ENCODE measurements around the gene RASA1.

The RASA1 gene

DNA sequence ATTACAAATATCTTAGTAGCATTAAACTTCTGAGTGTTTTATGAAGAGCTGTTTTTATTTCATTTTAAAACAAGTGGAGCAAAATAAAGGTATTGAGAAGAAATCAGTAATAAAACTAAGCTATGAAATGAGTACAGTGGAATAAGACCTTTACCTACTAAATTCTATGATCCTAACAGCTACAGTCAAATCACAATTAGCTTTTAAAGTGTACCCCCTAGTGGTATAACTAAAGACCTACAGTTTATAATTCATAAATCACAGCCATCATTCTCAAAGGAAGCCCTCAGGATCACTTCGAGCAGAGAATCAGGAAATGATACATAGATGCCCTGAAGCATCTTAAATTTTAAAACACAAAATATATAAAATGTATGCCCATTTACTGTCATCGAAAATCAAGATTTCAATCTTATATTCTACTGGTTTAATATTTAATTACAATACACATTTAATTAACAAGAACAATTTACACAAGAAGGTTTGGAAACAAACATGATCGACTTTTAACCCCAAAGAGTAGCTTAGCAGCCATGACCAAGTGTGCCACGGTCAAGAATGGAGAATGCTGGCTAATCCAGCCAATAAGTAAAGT is 132.7 kb downstream of the RASA1 start:
- no peak overlapping the region for H3K4me3 ChIP-seq (ENCODE audit: low read length in 2 of 2)
- no peak overlapping the region for H3K27ac ChIP-seq (ENCODE audit: low read length)
- no peak overlapping the region for H3K9ac ChIP-seq (ENCODE audit: low read length in 2 of 2)
- H3K36me3 ChIP-seq (ENCODE audit: control insufficient read depth in 2 of 2, insufficient read depth in 2 of 2, low read length in 2 of 2): peaks cover 24 to 42% of the 10 kb centered on the region in 2 donors
- H3K9me3 ChIP-seq (ENCODE audit: control insufficient read depth in 2 of 2, low read length in 2 of 2): no peaks in the 10 kb centered on the region
- no peaks in the 10 kb centered on the region for H3K27me3 ChIP-seq (ENCODE audit: control insufficient read depth in 1 of 2, insufficient read depth in 2 of 2, low read length in 2 of 2)
- no peaks in the 10 kb centered on the region for H3K4me1 ChIP-seq (ENCODE audit: control insufficient read depth, insufficient read depth, low read length)

DNA sequence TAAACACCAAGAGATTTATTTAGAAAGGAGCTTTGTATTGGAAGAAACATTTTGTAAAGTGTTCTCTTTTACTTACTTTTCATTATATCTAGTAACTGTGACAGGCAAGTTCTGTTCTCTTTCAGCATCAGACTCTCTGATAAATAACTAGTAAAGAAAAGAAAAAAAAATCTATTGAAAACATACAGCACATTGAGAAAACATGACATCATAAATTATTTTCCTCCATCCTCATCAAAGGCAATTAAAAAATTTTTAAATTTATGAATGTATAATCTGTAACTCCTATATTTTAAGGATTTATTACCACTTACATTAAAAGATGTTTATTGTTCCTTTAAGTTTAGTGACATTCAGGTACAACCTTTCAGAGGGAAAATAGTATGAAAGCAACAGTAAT is 133.9 kb downstream of the RASA1 start:
- Histone ChIP-seq H3K4me1 (ENCODE audit: control insufficient read depth, insufficient read depth, low read length) (no peaks in the 10 kb centered on the region), H3K9ac (ENCODE audit: low read length in 2 of 2) (no peak overlapping the region), H3K4me3 (ENCODE audit: low read length in 2 of 2) (no peak overlapping the region), H3K36me3 (ENCODE audit: control insufficient read depth in 2 of 2, insufficient read depth in 2 of 2, low read length in 2 of 2) (peaks cover 24 to 43% of the 10 kb centered on the region in 2 donors), H3K27ac (ENCODE audit: low read length) (no peak overlapping the region), H3K27me3 (ENCODE audit: control insufficient read depth in 1 of 2, insufficient read depth in 2 of 2, low read length in 2 of 2) (no peaks in the 10 kb centered on the region), H3K9me3 (ENCODE audit: control insufficient read depth in 2 of 2, low read length in 2 of 2) (no peaks in the 10 kb centered on the region)

DNA sequence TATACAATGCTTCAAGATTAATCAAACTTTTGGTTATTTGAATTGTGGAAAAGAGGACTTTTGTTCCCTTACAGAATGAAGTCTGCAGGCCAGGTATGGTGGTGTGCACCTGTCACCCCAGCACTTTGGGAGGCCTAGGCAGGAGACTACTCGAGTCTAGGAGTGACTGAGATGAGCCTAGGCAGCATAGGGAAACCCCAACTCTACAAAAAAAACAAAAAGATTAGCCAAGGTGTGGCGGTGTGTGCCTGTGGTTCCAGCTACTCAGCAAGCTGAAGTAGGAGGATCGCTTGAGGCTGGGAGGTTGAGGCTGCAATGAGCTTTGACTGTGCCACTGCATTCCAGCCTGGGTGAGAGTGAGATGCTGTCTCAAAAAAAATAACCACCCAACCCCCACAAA is 135.7 kb downstream of the RASA1 start:
- Histone ChIP-seq H3K9me3 (ENCODE audit: control insufficient read depth in 2 of 2, low read length in 2 of 2) (no peaks in the 10 kb centered on the region), H3K9ac (ENCODE audit: low read length in 2 of 2) (no peak overlapping the region), H3K27me3 (ENCODE audit: control insufficient read depth in 1 of 2, insufficient read depth in 2 of 2, low read length in 2 of 2) (no peaks in the 10 kb centered on the region), H3K4me1 (ENCODE audit: control insufficient read depth, insufficient read depth, low read length) (no peaks in the 10 kb centered on the region), H3K36me3 (ENCODE audit: control insufficient read depth in 2 of 2, insufficient read depth in 2 of 2, low read length in 2 of 2) (peaks cover 19 to 48% of the 10 kb centered on the region in 2 donors), H3K27ac (ENCODE audit: low read length) (no peak overlapping the region), H3K4me3 (ENCODE audit: low read length in 2 of 2) (no peak overlapping the region)

DNA sequence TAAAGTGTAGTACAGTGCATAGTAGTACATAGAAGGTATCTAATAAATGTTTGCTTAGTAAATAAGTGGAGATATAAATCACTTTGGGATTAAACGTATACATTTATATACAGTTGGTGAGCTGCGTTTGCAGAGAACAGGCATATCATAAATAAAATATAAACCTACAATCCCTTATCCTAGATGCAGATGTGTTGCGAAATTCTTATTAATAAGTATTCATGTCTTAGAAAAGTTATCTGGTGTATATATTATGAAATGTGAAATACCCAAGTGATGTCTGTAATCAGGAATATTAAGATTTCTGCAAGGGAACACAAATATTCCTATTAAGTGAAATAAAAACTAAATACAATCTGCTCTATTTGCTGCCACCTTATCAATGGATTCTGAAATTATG is 136.2 kb downstream of the RASA1 start:
- H3K36me3 ChIP-seq (ENCODE audit: control insufficient read depth in 2 of 2, insufficient read depth in 2 of 2, low read length in 2 of 2): peaks cover 18 to 49% of the 10 kb centered on the region in 2 donors

DNA sequence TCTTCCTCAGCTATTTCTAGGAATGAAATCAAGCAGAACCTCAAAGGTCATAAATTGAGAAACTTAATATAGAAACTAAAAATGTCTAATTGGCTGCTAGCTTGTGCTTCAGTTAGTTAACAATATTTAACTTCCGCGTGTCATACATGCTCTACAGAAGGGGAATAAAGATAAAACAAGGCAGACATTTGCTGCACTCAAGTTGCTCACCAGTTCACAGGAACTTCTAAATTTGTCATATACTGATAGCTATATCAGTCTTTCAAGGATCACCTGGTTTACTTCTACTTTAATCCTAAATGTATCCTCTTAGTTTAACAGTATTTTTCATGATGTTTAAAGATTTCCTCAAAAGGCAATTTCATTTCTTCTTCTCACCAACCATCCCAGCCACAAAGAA is 136.7 kb downstream of the RASA1 start:
- Histone ChIP-seq H3K36me3 (ENCODE audit: control insufficient read depth in 2 of 2, insufficient read depth in 2 of 2, low read length in 2 of 2) (peaks cover 14 to 49% of the 10 kb centered on the region in 2 donors), H3K9ac (ENCODE audit: low read length in 2 of 2) (no peak overlapping the region), H3K27me3 (ENCODE audit: control insufficient read depth in 1 of 2, insufficient read depth in 2 of 2, low read length in 2 of 2) (no peaks in the 10 kb centered on the region), H3K4me1 (ENCODE audit: control insufficient read depth, insufficient read depth, low read length) (no peaks in the 10 kb centered on the region), H3K4me3 (ENCODE audit: low read length in 2 of 2) (no peak overlapping the region), H3K9me3 (ENCODE audit: control insufficient read depth in 2 of 2, low read length in 2 of 2) (no peaks in the 10 kb centered on the region), H3K27ac (ENCODE audit: low read length) (no peak overlapping the region)

More for the DNA sequence above, 136.2 kb downstream of the RASA1 start:
- Histone ChIP-seq H3K27ac (ENCODE audit: low read length) (no peak overlapping the region), H3K27me3 (ENCODE audit: control insufficient read depth in 1 of 2, insufficient read depth in 2 of 2, low read length in 2 of 2) (no peaks in the 10 kb centered on the region), H3K4me1 (ENCODE audit: control insufficient read depth, insufficient read depth, low read length) (no peaks in the 10 kb centered on the region), H3K4me3 (ENCODE audit: low read length in 2 of 2) (no peak overlapping the region), H3K9me3 (ENCODE audit: control insufficient read depth in 2 of 2, low read length in 2 of 2) (no peaks in the 10 kb centered on the region), H3K9ac (ENCODE audit: low read length in 2 of 2) (no peak overlapping the region)

DNA sequence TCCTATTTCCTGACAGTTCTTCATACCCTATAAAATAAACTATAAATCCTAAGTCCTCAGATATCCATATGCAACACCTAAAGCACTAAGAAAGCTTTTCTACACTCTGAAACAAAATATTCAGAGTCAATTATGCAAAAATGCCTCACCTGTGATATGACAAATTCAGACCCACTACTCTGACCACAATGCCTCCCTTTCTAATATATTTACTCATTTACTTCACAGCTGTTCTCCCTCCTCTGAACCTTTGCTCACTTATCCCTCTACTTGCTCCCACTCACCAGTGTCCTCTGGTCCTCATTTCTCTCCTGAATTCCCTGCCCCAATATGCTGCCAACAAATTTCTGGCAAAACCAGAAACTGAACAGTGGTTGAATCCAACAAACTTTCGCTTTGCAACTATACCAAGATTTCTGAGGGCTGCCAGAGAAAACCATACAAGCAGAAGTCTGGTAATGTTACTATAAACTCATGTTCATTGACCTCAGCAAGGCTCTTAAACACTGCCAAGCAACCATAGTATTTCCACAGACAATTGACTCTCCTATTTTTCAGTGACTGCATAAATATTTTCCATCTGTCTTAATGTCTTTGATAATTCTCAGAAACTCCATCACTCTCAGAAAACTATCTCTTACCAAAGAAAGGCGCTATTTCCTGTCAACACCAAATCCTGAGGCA is 137.9 kb downstream of the RASA1 start:
- Histone ChIP-seq H3K4me3 (ENCODE audit: low read length in 2 of 2) (no peak overlapping the region), H3K9ac (ENCODE audit: low read length in 2 of 2) (no peak overlapping the region), H3K9me3 (ENCODE audit: control insufficient read depth in 2 of 2, low read length in 2 of 2) (no peaks in the 10 kb centered on the region), H3K27ac (ENCODE audit: low read length) (no peak overlapping the region), H3K36me3 (ENCODE audit: control insufficient read depth in 2 of 2, insufficient read depth in 2 of 2, low read length in 2 of 2) (peaks cover 16 to 52% of the 10 kb centered on the region in 2 donors), H3K27me3 (ENCODE audit: control insufficient read depth in 1 of 2, insufficient read depth in 2 of 2, low read length in 2 of 2) (no peaks in the 10 kb centered on the region), H3K4me1 (ENCODE audit: control insufficient read depth, insufficient read depth, low read length) (no peaks in the 10 kb centered on the region)

DNA sequence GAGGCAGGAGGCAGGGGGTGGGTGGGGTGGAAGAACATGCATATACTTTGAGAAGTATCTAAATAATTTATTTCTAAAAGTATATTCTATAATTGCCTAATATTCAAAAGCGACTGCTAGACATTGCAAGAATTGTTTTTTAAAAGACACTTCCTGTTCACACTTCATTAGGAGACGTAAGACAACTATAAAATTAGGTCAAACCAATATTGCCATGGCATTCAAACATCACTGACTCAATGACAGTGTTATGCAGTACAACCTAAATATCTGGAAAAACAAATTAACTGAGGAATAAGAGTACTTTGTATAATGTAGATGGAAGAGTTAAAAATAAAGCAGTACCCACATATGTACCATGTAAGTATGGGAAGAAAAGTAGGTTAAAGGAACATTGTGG is 140.5 kb downstream of the RASA1 start:
- H3K36me3 ChIP-seq (ENCODE audit: control insufficient read depth in 2 of 2, insufficient read depth in 2 of 2, low read length in 2 of 2): peaks cover 12 to 43% of the 10 kb centered on the region in 2 donors

DNA sequence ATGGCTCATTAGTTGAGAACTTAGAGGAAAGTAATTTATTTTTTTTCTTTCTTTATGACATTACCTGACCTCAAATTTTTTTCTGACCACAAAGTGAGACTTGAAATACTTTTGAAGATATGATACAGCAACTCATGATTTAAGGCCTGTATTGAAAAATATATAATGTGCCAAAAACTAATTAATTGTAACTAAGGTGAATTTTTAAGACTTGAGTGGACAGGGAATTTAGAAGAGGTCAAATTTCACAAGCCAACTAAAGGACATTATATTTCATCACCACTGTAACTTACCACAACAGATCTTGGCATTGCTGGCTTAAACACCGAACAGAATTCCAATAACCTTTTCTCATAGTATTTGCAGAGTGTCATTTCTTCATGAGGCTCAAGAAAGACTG is 143.2 kb downstream of the RASA1 start:
- no peaks in the 10 kb centered on the region for H3K27me3 ChIP-seq (ENCODE audit: control insufficient read depth in 1 of 2, insufficient read depth in 2 of 2, low read length in 2 of 2)
- no peak overlapping the region for H3K9ac ChIP-seq (ENCODE audit: low read length in 2 of 2)
- H3K27ac ChIP-seq (ENCODE audit: low read length): no peak overlapping the region
- no peaks in the 10 kb centered on the region for H3K9me3 ChIP-seq (ENCODE audit: control insufficient read depth in 2 of 2, low read length in 2 of 2)
- H3K36me3 ChIP-seq (ENCODE audit: control insufficient read depth in 2 of 2, insufficient read depth in 2 of 2, low read length in 2 of 2): peaks cover 3 to 29% of the 10 kb centered on the region in 2 donors
- peak overlapping the region in 1 of 2 donors; percentile 96 for H3K4me3 ChIP-seq (ENCODE audit: low read length in 2 of 2)
- no peaks in the 10 kb centered on the region for H3K4me1 ChIP-seq (ENCODE audit: control insufficient read depth, insufficient read depth, low read length)

More for the DNA sequence above, 140.5 kb downstream of the RASA1 start:
- Histone ChIP-seq H3K9ac (ENCODE audit: low read length in 2 of 2) (no peak overlapping the region), H3K27ac (ENCODE audit: low read length) (no peak overlapping the region), H3K9me3 (ENCODE audit: control insufficient read depth in 2 of 2, low read length in 2 of 2) (no peaks in the 10 kb centered on the region), H3K27me3 (ENCODE audit: control insufficient read depth in 1 of 2, insufficient read depth in 2 of 2, low read length in 2 of 2) (no peaks in the 10 kb centered on the region), H3K4me1 (ENCODE audit: control insufficient read depth, insufficient read depth, low read length) (no peaks in the 10 kb centered on the region), H3K4me3 (ENCODE audit: low read length in 2 of 2) (no peak overlapping the region)

DNA sequence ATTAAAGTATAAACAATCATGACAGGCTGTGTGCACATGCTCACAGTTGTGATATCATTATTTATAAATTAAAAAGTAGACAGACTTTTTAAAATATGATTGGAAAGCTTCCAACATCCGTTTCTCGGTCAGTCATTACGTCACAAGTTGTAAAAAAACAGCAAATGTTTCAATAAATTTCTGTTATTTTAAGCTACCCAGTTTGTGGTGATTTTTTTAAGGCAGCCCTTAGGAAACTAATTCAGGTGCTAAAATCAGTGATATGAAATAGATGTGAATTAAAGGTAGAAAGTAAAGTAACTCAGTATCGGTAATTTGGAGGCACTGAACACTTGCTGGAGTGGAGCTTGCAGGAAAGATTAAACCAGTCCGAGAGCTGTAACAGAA is 143.9 kb downstream of the RASA1 start:
- H3K9ac ChIP-seq (ENCODE audit: low read length in 2 of 2): peak overlapping the region; percentile 92 to 99
- H3K4me3 ChIP-seq (ENCODE audit: low read length in 2 of 2): peak overlapping the region; percentile 94 to 96

DNA sequence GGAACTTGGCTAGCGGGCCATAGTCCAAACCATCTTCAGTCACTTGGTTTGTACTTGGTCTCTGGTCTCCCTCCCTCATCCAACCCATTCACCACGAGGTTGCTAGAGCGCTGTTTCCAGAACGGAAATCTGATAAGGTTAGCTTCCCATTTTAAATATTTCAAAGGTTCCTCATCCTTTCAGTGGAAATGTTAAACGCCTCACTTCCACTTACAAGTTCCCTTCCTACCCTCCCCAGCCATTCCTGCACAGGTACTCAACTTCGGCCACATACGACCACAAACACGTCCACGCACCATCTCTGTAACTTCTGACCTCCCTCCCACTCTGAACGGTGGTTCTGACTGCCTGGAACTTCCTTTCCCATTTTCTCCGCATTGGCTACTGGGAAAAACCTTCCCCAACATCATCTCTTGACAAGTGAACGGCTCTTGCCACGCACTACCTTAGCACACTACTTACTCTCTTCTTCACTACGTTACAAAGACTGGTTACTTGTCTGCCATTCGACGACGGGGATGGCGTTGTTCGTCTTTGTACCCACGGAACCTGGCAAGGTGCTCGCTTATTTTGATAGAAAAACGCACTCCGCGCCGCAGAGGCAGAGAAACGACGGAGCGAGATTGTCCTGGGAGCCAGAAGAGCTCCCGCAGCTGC is 144.4 kb downstream of the RASA1 start:
- no peaks in the 10 kb centered on the region for H3K9me3 ChIP-seq (ENCODE audit: control insufficient read depth in 2 of 2, low read length in 2 of 2)
- peaks cover 3 to 24% of the 10 kb centered on the region in 2 donors for H3K36me3 ChIP-seq (ENCODE audit: control insufficient read depth in 2 of 2, insufficient read depth in 2 of 2, low read length in 2 of 2)
- no peaks in the 10 kb centered on the region for H3K27me3 ChIP-seq (ENCODE audit: control insufficient read depth in 1 of 2, insufficient read depth in 2 of 2, low read length in 2 of 2)
- H3K9ac ChIP-seq (ENCODE audit: low read length in 2 of 2): peak overlapping the region; percentile 92 to 99
- H3K4me1 ChIP-seq (ENCODE audit: control insufficient read depth, insufficient read depth, low read length): no peaks in the 10 kb centered on the region
- peak overlapping the region; percentile 94 to 96 for H3K4me3 ChIP-seq (ENCODE audit: low read length in 2 of 2)
- peak overlapping the region; percentile 98 for H3K27ac ChIP-seq (ENCODE audit: low read length)

More for the DNA sequence above, 143.9 kb downstream of the RASA1 start:
- Histone ChIP-seq H3K9me3 (ENCODE audit: control insufficient read depth in 2 of 2, low read length in 2 of 2) (no peaks in the 10 kb centered on the region), H3K36me3 (ENCODE audit: control insufficient read depth in 2 of 2, insufficient read depth in 2 of 2, low read length in 2 of 2) (peaks cover 3 to 29% of the 10 kb centered on the region in 2 donors), H3K27ac (ENCODE audit: low read length) (peak overlapping the region; percentile 98), H3K27me3 (ENCODE audit: control insufficient read depth in 1 of 2, insufficient read depth in 2 of 2, low read length in 2 of 2) (no peaks in the 10 kb centered on the region), H3K4me1 (ENCODE audit: control insufficient read depth, insufficient read depth, low read length) (no peaks in the 10 kb centered on the region)
